ENCODE results near the gene KPNA4.
"Not testable (repeated sequence)": the region's sequence is repeated elsewhere in the genome, so short reads cannot be mapped to it uniquely, and the experiment has no call there.

KPNA4 gene

GRCh38 chr3:160482796-160483195 is 82.6 kb downstream of the KPNA4 start:
- DNase-seq: no peak

GRCh38 chr3:160481856-160482255 is 83.5 kb downstream of the KPNA4 start:
- no peak for DNase-seq

- DNase-seq: no peak
Observed at GRCh38 chr3:160480931-160481330, 84.4 kb downstream of the KPNA4 start.

- DNase-seq: no peak
Observed at GRCh38 chr3:160479376-160479775, 86.0 kb downstream of the KPNA4 start.

GRCh38 chr3:160478338-160478737 is 87.0 kb downstream of the KPNA4 start:
- peak; percentile 23 for DNase-seq

GRCh38 chr3:160477750-160478149 is 87.6 kb downstream of the KPNA4 start:
- DNase-seq: no peak

GRCh38 chr3:160475884-160476283 is 89.5 kb downstream of the KPNA4 start:
- DNase-seq: no peak

- no peak for DNase-seq
Observed at GRCh38 chr3:160475153-160475552, 90.2 kb downstream of the KPNA4 start.

- DNase-seq: no peak
Observed at GRCh38 chr3:160474416-160474838, 90.9 kb downstream of the KPNA4 start.

GRCh38 chr3:160473978-160474377 is 91.4 kb downstream of the KPNA4 start:
- no peak for DNase-seq

- no peak for DNase-seq
Observed at GRCh38 chr3:160473221-160473620, 92.2 kb downstream of the KPNA4 start.

- DNase-seq: peak; percentile 16
Observed at GRCh38 chr3:160472344-160472743, 93.0 kb downstream of the KPNA4 start.

GRCh38 chr3:160471892-160472291 is 93.5 kb downstream of the KPNA4 start:
- no peak for DNase-seq

- no peak for DNase-seq
Observed at GRCh38 chr3:160470181-160470580, 95.2 kb downstream of the KPNA4 start.

GRCh38 chr3:160464971-160465370 is 100.4 kb downstream of the KPNA4 start:
- DNase-seq: no peak

- no peak for DNase-seq
Observed at GRCh38 chr3:160464321-160464720, 101.0 kb downstream of the KPNA4 start.

- no peak for DNase-seq
Observed at GRCh38 chr3:160460033-160460432, 105.3 kb downstream of the KPNA4 start.

GRCh38 chr3:160459450-160459970 is 105.9 kb downstream of the KPNA4 start:
- no peak for DNase-seq

GRCh38 chr3:160458151-160458550 is 107.2 kb downstream of the KPNA4 start:
- DNase-seq: no peak

- no peak for DNase-seq
Observed at GRCh38 chr3:160455846-160456245, 109.5 kb downstream of the KPNA4 start.

GRCh38 chr3:160454995-160455394 is 110.4 kb downstream of the KPNA4 start:
- DNase-seq: no peak

- DNase-seq: not testable (repeated sequence)
Observed at GRCh38 chr3:160452251-160452650, 113.1 kb downstream of the KPNA4 start.

- DNase-seq: no peak
Observed at GRCh38 chr3:160451602-160452001, 113.8 kb downstream of the KPNA4 start.

- no peak for DNase-seq
Observed at GRCh38 chr3:160450846-160451245, 114.5 kb downstream of the KPNA4 start.
